ENCODE results near the gene RNF17. TPM values are rescaled to one million over a fixed set of nuclear protein-coding genes. Genes with fewer than 3 reads are reported as not detected.
A peak's percentile ranks its signal among the peaks of the same experiment; 100 is the strongest.

The RNF17 gene
- total RNA-seq, 1 experiment from 2014 or later = 0.14 TPM

DNA sequence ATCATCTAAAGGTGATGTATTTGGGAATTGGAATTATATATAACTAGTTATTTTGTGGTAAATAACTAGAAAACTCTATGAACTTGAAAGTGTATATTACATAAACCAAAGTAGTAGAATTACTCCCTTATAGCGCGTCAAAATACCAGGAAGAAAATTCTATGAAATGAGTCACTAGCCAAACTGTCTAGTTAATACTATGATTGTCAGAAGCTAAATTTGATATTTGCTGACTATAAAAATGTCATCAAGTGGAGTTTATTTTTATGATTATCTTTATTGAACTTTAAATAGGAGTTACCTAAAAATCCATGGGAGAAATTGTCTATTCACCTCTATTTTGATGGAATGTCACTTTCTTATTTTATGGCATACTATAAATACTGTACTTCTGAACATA is 100.6 kb downstream of the RNF17 start:
- intact Hi-C loops (cut with micrococcal nuclease; ENCODE audit: unreplicated experiment) = loop anchor here (10.0 kb wide), 1 partner anchor 170 kb away; no protein-coding TSS in a partner anchor
- Mint-ChIP-seq H3K36me3 (ENCODE audit: insufficient read depth, unreplicated experiment) (no peaks in the 10 kb centered on the region), H3K9me3 (ENCODE audit: unreplicated experiment) (no peaks in the 10 kb centered on the region), H3K27ac (ENCODE audit: unreplicated experiment) (no peak overlapping the region), H3K4me3 (ENCODE audit: unreplicated experiment) (no peak overlapping the region), H3K27me3 (ENCODE audit: insufficient read depth, unreplicated experiment) (no peaks in the 10 kb centered on the region), H3K4me1 (ENCODE audit: low read depth, unreplicated experiment) (peaks cover 23% of the 10 kb centered on the region)
- no peaks in the 10 kb centered on the region for H3K9me3 ChIP-seq
- POLR2A ChIA-PET = no interaction called here
- H3K27me3 ChIP-seq (replicated peaks; ENCODE audit: control insufficient read depth, insufficient read depth, low read length) = no peaks in the 10 kb centered on the region
- H3K36me3 ChIP-seq (ENCODE audit: control insufficient read depth, insufficient read depth, low read length) = no peaks in the 10 kb centered on the region
- 0 out of 2 replicates have a peak, but pooled peaks cover 4% of the 10 kb centered on the region for H3K4me1 ChIP-seq
- H3K4me3 ChIP-seq (ENCODE audit: low read depth, low read length) = no peak overlapping the region
- TF ChIP-seq, protein P1, sequence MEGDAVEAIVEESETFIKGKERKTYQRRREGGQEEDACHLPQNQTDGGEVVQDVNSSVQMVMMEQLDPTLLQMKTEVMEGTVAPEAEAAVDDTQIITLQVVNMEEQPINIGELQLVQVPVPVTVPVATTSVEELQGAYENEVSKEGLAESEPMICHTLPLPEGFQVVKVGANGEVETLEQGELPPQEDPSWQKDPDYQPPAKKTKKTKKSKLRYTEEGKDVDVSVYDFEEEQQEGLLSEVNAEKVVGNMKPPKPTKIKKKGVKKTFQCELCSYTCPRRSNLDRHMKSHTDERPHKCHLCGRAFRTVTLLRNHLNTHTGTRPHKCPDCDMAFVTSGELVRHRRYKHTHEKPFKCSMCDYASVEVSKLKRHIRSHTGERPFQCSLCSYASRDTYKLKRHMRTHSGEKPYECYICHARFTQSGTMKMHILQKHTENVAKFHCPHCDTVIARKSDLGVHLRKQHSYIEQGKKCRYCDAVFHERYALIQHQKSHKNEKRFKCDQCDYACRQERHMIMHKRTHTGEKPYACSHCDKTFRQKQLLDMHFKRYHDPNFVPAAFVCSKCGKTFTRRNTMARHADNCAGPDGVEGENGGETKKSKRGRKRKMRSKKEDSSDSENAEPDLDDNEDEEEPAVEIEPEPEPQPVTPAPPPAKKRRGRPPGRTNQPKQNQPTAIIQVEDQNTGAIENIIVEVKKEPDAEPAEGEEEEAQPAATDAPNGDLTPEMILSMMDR (IDR thresholded peaks at IDR 0.05; ENCODE audit: insufficient read depth in 1 of 2, low read depth in 1 of 2, low read length in 1 of 2, severe bottlenecking in 1 of 2, unreplicated experiment in 1 of 2) = no peak
- BruUV-seq (replicated peaks) = no TSS peak
- CTCF ChIA-PET = no interaction called here
- no peak for DNase-seq

- Mint-ChIP-seq H3K4me1 (ENCODE audit: low read depth, unreplicated experiment) (peaks cover 25% of the 10 kb centered on the region), H3K9me3 (ENCODE audit: unreplicated experiment) (no peaks in the 10 kb centered on the region), H3K27me3 (ENCODE audit: insufficient read depth, unreplicated experiment) (no peaks in the 10 kb centered on the region), H3K36me3 (ENCODE audit: insufficient read depth, unreplicated experiment) (no peaks in the 10 kb centered on the region), H3K4me3 (ENCODE audit: unreplicated experiment) (no peak overlapping the region), H3K27ac (ENCODE audit: unreplicated experiment) (no peak overlapping the region)
- no peaks in the 10 kb centered on the region for H3K27me3 ChIP-seq (replicated peaks; ENCODE audit: control insufficient read depth, insufficient read depth, low read length)
- intact Hi-C loops (cut with micrococcal nuclease; ENCODE audit: unreplicated experiment) = loop anchor here (10.0 kb wide), 1 partner anchor 171 kb away; no protein-coding TSS in a partner anchor
- H3K9me3 ChIP-seq = no peaks in the 10 kb centered on the region
- DNase-seq = no peak
- CTCF ChIA-PET = no interaction called here
- TF ChIP-seq, protein P1 (IDR thresholded peaks at IDR 0.05; ENCODE audit: insufficient read depth in 1 of 2, low read depth in 1 of 2, low read length in 1 of 2, severe bottlenecking in 1 of 2, unreplicated experiment in 1 of 2) = no peak
- no peaks in the 10 kb centered on the region for H3K36me3 ChIP-seq (ENCODE audit: control insufficient read depth, insufficient read depth, low read length)
- H3K4me3 ChIP-seq (ENCODE audit: low read depth, low read length) = no peak overlapping the region
- peaks cover 10% of the 10 kb centered on the region for H3K4me1 ChIP-seq
- no TSS peak for BruUV-seq (replicated peaks)
- POLR2A ChIA-PET = no interaction called here
Measured at GRCh38 chr13:24865163-24865953, 101.4 kb downstream of the RNF17 start.

GRCh38 chr13:24866488-24866887 is 102.5 kb downstream of the RNF17 start:
- no peak overlapping the region for H3K4me3 Mint-ChIP-seq (ENCODE audit: unreplicated experiment)
- no peaks in the 10 kb centered on the region for H3K27me3 Mint-ChIP-seq (ENCODE audit: insufficient read depth, unreplicated experiment)
- Histone ChIP-seq H3K9me3 (no peaks in the 10 kb centered on the region), H3K36me3 (ENCODE audit: control insufficient read depth, insufficient read depth, low read length) (no peaks in the 10 kb centered on the region), H3K4me3 (ENCODE audit: low read depth, low read length) (no peak overlapping the region), H3K4me1 (peaks cover 18% of the 10 kb centered on the region), H3K27me3 (replicated peaks; ENCODE audit: control insufficient read depth, insufficient read depth, low read length) (no peaks in the 10 kb centered on the region)
- BruUV-seq (replicated peaks) = no TSS peak
- TF ChIP-seq, protein P1 (IDR thresholded peaks at IDR 0.05; ENCODE audit: insufficient read depth in 1 of 2, low read depth in 1 of 2, low read length in 1 of 2, severe bottlenecking in 1 of 2, unreplicated experiment in 1 of 2) = peak; percentile 9 to 13
- ChIA-PET CTCF (no interaction called here), POLR2A (no interaction called here)
- no peaks in the 10 kb centered on the region for H3K36me3 Mint-ChIP-seq (ENCODE audit: insufficient read depth, unreplicated experiment)
- H3K4me1 Mint-ChIP-seq (ENCODE audit: low read depth, unreplicated experiment) = peaks cover 35% of the 10 kb centered on the region
- H3K9me3 Mint-ChIP-seq (ENCODE audit: unreplicated experiment) = no peaks in the 10 kb centered on the region
- intact Hi-C loops (cut with micrococcal nuclease; ENCODE audit: unreplicated experiment) = loop anchor here (10.0 kb wide), 1 partner anchor 172 kb away; no protein-coding TSS in a partner anchor
- no peak for DNase-seq
- no peak overlapping the region for H3K27ac Mint-ChIP-seq (ENCODE audit: unreplicated experiment)

Measured in Caco-2 (cell line).